Activated naive CD8-positive, alpha-beta T cell treated with anti-CD3 and anti-CD28 coated beads, Interleukin-2, amount 50 U/mL, for 16 hours (primary cell): ENCODE data around the gene PTTG1IP.
"Not testable (repeated sequence)": the region's sequence is repeated elsewhere in the genome, so short reads cannot be mapped to it uniquely, and the experiment has no call there.

ENCODE experiments used
- DNase-seq: peaks from one replicate; pipeline ENCODE4 v3.0.0-alpha.2; 2020; ENCODE audit warnings: low read depth, low spot score

Gene PTTG1IP

DNA sequence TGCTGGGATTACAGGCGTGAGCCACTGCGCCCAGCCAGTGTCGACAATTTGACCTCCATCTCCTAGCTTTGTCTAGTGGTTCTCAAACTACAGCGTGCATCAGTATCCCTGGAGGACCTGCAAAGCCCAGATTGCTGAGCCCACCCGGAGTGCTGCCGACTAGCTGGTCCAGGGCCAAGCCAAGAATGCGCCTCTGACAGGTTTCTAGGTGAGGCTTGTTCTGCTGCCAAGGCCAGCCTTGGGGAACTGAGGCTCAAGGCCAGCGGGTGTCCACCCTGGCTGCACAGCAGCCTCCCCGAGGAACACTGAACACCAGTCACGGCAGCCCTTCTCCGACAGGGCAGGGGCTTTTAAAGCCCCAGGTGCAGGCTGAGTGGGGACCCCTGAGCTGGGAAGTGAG is 9.8 kb upstream of the PTTG1IP start:
- no peak for DNase-seq

DNA sequence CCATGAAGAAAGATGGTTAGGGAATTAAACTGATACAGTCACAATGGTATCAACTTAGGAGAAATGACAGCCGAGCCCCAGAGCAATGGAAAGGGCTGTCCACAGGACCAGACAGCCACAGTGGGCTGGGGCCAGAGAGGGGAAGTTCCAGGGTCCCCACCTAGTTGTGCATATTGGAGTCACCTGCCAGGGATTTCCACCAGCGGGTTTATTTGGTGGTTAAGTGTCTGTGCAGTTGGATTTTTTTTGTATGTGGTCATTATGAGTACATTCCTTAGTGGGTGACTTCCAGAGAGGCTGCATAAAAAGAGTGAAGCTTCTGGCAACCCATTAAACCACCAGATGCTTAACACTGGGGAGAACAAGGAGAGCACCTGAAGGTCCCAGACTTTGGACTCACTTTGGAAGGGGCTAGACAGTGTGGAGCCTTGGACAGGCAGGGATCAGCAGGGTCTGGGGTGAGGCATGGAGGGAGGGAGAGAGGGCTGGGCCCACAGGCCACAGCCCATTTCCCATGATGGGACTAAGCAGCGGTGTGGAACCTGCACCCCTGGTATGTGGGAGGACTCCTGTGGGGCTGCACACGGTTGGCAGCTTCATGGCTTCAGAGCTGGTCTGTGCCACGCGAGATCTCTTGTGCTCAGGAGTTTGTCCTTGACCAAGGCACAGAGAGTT is 7.8 kb upstream of the PTTG1IP start:
- DNase-seq: no peak

- DNase-seq: no peak
These were observed 7.1 kb upstream of the PTTG1IP start for GRCh38 chr21:44880405-44881197.

DNA sequence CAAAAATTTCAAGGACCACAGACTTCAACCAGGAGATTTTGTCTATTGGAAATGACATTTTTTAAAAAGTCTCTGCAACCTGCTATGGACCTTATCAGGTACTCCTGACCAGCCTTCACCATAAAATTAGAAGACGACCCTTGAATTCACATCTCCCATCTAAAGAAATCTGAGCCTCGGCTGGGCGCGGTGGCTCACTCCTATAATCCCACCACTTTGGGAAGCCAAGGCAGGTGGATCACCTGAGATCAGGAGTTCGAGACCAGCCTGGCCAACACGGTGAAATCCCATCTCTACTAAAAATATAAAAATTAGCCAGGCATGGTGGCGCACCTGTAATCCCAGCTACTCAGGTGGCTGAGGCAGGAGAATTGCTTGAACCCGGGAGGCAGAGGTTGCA is 5.7 kb upstream of the PTTG1IP start:
- not testable (repeated sequence) for DNase-seq

DNA sequence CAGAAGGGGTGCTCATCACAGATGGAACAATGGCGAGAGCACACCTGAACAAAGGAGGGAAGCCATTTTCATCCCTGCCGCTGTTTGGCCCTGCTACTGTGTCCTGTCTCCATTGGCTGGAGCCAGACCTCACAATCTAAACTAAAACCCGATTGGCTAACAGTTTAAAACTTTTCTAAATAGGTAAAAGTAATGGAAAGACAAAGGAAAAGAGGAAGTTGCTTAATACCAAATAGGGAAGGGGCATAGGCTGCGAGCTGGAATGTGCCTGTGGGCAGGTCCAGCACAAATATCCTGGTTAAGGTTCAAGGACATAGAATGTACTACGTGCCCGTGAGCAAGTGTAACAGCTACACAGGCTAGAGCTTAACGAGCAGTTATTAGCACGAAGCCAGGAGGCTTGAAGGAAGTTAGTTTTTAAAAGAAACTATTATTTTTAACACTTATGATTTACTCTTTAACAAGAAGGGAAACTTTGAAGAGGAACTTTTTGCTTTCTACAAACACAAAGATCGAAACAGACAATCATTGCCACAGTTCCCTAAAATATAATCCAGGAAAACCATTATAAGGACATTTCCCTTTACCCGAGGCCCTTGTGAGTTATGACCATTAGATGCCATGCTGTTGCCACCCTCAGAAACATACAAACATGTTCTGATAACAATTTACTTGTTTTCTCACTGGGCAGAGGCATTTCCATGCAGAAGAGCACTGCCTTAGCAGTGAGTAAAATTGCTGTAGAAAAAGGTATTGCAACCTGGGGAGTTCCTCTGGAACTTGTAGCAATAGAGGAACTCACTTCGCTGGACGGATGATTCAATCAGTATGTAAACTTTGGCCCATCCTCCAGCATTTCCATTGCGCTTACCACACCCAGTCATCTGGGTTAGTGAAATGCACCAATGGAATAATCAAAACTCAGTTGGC is 4.8 kb upstream of the PTTG1IP start:
- no peak for DNase-seq

GRCh38 chr21:44876849-44877575 is 3.5 kb upstream of the PTTG1IP start:
- no peak for DNase-seq

DNA sequence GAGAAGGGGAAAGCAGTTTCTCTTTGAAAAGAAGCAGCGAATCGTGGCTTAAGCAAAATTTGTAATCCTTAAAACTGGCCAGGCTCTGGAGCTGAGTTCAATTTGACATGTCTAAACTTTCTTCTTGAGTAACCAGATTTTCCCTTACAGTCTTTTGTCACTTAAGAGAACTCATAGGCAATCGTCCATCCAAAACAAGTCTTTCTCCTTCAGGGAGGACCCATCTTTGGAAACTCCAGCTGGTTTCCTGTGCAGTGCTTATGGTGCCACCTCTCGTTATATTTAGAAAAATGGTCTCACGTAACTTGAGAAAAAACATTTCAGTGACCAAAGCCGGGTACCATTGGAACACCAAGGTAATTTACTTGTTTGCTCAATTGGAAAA is 1.8 kb upstream of the PTTG1IP start:
- DNase-seq: no peak

- DNase-seq: no peak
These were observed 1.2 kb upstream of the PTTG1IP start for GRCh38 chr21:44874497-44875315.

GRCh38 chr21:44874240-44874496 is 678 bp upstream of the PTTG1IP start:
- no peak for DNase-seq

DNA sequence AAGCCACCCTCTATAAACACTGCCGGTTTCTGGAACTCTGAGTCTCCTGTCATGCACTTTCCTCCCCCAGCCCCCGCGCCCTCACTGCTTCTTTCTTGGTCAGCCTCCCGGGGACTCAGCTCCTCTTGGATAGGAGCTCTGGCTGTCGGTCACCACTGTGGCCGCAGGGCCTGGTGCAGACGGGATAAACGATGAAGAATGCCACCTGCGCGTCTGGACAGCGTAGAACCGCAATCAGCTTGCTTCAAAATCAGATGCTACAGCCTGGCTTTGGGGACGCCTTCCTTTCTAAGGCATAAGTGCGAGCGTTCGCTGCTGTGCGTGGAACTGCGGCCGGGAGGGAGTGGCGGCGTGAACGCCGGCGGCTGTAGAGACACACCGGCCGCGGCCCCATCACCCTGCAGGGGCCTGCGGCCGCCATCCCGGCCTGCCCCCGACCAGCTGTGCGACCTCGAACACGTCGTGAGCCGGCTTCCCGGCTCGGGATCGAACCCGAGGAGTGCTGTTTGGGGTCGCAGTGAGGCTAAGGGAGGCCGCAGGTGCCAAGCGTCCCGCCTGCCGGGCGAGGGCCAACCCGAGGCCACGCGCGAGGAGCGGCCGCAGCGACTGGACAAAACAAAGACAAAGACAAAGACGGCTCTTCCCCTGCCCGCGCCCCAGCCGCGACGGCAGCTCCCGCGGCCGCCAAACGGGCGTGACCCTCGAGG is 688 bp downstream of the PTTG1IP start:
- no peak for DNase-seq

DNA sequence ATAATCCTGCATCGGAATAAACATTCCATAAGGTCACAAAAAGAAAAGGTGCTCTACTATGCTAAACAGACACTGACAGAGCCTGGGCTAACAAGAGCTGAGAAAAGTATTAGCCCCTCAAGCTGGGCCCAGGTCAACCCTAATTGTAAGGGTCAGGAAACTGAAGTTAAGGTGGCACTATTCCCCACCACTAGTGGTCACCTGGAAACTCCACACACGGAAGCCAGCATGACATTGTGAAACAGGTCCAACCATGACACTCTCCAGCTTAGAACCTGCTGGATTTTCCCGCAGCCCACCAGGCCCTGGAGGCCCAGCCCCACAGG is 1.2 kb downstream of the PTTG1IP start:
- DNase-seq: no peak

GRCh38 chr21:44871576-44872269 is 1.8 kb downstream of the PTTG1IP start:
- no peak for DNase-seq

DNA sequence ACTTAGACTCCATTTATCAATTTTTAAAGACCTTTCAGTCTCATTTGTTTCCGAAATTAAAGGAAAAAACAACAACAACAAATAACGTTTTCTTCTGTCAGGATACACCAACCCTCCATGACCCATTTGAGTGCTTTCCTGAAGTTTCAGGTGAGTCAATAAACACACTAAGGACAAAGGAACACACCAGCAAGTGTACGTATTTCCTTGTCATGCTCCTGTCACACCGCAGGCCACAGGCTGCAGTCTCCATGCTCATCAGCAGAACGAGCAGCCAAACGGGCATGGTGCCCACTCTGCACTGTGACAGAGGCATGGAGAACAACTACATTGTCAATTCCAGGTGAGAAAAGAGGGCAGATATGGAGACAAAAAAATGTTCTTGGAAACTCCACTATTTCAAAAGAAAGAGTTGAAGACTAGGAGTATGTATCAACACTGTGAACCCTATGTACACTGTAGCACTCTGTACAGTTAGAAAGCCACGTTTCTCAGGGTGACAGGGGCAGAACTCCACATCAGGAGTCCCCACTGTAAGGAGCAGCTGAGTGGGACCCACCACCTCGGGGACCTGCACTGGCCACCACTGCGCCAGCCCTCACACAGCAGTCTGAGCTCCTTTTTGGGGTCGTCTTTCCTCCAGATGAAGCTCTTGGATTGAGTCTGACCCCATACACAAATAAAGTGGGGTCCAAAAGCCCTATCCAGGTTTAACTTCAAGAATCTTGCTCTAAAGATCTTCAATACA is 2.6 kb downstream of the PTTG1IP start:
- no peak for DNase-seq

- no peak for DNase-seq
These were observed 3.4 kb downstream of the PTTG1IP start for GRCh38 chr21:44869781-44870747.

DNA sequence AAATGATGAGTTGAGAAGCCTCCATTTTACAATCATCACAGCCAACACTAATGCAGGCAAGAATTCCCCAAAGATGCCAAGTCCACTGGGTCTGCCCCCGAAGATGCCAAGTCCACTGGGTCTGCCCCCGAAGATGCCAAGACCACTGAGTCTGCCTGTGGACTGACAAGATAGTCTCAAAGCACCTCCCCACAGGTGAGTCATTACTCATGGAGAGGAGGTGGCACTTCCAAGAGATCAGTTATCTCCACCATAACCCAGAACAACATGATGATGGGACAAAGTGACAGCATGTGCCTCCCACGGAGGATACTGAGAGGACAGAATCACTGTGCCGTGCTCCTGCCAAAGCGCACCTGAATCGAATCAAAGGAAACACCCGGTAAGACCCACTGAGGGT is 4.8 kb downstream of the PTTG1IP start:
- no peak for DNase-seq

DNA sequence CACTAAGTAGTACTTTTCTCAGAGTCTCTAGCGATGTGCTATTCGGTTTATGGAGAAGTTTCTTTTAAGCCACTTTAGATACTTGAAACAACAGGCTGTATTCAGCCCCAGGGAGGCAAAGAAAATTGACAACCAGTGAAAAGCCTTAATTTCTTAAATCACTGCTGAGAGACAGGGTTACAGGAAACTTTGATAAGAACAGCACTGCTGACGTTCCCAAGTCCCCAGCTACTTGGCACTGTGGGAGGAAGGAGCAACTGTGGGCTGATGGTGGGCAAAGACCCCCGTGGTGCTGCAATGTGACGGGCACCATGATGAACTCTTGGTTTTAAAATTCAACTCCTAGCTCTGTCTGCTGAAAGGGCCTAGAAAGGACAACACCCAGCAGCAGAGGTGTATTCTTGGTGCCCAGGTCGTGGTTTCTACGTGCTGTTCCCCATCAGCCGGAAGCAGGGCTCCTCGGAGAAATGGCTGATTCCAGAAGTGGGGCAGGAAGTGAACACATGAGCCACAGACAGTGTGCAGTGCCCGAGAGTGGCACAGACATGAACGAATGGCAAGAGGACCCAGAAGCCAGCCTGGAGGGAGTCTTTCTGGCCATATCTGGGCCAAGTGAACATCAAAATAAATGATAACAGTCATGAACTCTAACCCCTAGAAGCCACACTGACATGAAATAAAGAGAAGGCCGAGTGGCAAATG is 5.3 kb downstream of the PTTG1IP start:
- no peak for DNase-seq

GRCh38 chr21:44867464-44867863 is 6.0 kb downstream of the PTTG1IP start:
- DNase-seq: no peak
